ENCODE measurements around the gene PDZK1. TPM values are rescaled to one million over a fixed set of nuclear protein-coding genes. Genes with fewer than 3 reads are reported as not detected.

The PDZK1 gene
- total RNA-seq, 1 donor from 2014 or later: 1.7 TPM

GRCh38 chr1:145692785-145693443 lies 14.3 kb downstream of the PDZK1 start:
- H3K9me3 Mint-ChIP-seq (ENCODE audit: unreplicated experiment): peaks cover 4% of the 10 kb centered on the region
- peaks cover 5% of the 10 kb centered on the region for H3K36me3 Mint-ChIP-seq (ENCODE audit: unreplicated experiment)
- no peak for DNase-seq
- H3K4me1 Mint-ChIP-seq (ENCODE audit: low read depth, unreplicated experiment): peaks cover 3% of the 10 kb centered on the region
- H3K4me3 Mint-ChIP-seq (ENCODE audit: unreplicated experiment): no peak overlapping the region
- TF ChIP-seq, protein P1, sequence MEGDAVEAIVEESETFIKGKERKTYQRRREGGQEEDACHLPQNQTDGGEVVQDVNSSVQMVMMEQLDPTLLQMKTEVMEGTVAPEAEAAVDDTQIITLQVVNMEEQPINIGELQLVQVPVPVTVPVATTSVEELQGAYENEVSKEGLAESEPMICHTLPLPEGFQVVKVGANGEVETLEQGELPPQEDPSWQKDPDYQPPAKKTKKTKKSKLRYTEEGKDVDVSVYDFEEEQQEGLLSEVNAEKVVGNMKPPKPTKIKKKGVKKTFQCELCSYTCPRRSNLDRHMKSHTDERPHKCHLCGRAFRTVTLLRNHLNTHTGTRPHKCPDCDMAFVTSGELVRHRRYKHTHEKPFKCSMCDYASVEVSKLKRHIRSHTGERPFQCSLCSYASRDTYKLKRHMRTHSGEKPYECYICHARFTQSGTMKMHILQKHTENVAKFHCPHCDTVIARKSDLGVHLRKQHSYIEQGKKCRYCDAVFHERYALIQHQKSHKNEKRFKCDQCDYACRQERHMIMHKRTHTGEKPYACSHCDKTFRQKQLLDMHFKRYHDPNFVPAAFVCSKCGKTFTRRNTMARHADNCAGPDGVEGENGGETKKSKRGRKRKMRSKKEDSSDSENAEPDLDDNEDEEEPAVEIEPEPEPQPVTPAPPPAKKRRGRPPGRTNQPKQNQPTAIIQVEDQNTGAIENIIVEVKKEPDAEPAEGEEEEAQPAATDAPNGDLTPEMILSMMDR (IDR thresholded peaks at IDR 0.05; ENCODE audit: partially characterized antibody, unreplicated experiment): no peak
- H3K27me3 Mint-ChIP-seq (ENCODE audit: unreplicated experiment): peaks cover 10% of the 10 kb centered on the region
- H3K27ac Mint-ChIP-seq (ENCODE audit: unreplicated experiment): no peak overlapping the region

GRCh38 chr1:145690587-145691558 lies 16.3 kb downstream of the PDZK1 start:
- Mint-ChIP-seq H3K36me3 (ENCODE audit: unreplicated experiment) (peaks cover 5% of the 10 kb centered on the region), H3K27ac (ENCODE audit: unreplicated experiment) (no peak overlapping the region), H3K27me3 (ENCODE audit: unreplicated experiment) (peaks cover 6% of the 10 kb centered on the region), H3K9me3 (ENCODE audit: unreplicated experiment) (peaks cover 4% of the 10 kb centered on the region), H3K4me1 (ENCODE audit: low read depth, unreplicated experiment) (peaks cover 2% of the 10 kb centered on the region), H3K4me3 (ENCODE audit: unreplicated experiment) (no peak overlapping the region)
- DNase-seq: no peak
- TF ChIP-seq, protein P1 (IDR thresholded peaks at IDR 0.05; ENCODE audit: partially characterized antibody, unreplicated experiment): no peak

- peaks cover 4% of the 10 kb centered on the region for H3K9me3 Mint-ChIP-seq (ENCODE audit: unreplicated experiment)
- TF ChIP-seq, protein P1 (IDR thresholded peaks at IDR 0.05; ENCODE audit: partially characterized antibody, unreplicated experiment): no peak
- H3K4me1 Mint-ChIP-seq (ENCODE audit: low read depth, unreplicated experiment): peaks cover 1% of the 10 kb centered on the region
- no peak overlapping the region for H3K4me3 Mint-ChIP-seq (ENCODE audit: unreplicated experiment)
- H3K27ac Mint-ChIP-seq (ENCODE audit: unreplicated experiment): no peak overlapping the region
- DNase-seq: no peak
- H3K36me3 Mint-ChIP-seq (ENCODE audit: unreplicated experiment): peaks cover 5% of the 10 kb centered on the region
- H3K27me3 Mint-ChIP-seq (ENCODE audit: unreplicated experiment): peaks cover 4% of the 10 kb centered on the region
Observed at GRCh38 chr1:145689922-145690321, 17.2 kb downstream of the PDZK1 start.

DNA sequence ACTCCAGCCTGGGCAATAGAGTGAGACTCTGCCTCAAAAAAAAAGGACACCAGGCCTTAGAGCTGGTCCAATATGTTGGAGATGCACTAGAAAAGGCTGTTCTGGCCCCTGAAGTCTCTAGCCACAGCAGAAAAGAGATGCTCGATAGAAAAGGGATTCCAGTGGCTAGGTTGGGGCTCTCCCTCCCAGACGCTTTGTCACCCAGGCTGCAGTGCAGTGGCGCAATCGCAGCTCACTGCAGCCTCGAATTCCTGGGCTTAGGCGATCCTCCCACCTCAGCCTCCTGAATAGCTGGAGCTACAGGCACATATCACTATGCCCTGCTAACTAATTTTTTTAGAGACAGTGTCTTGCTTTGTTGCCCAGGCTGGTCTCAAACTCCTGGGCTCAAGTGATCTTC lies 18.2 kb downstream of the PDZK1 start:
- H3K27me3 Mint-ChIP-seq (ENCODE audit: unreplicated experiment): peaks cover 4% of the 10 kb centered on the region
- H3K4me3 Mint-ChIP-seq (ENCODE audit: unreplicated experiment): no peak overlapping the region
- no peak overlapping the region for H3K27ac Mint-ChIP-seq (ENCODE audit: unreplicated experiment)
- peaks cover 4% of the 10 kb centered on the region for H3K9me3 Mint-ChIP-seq (ENCODE audit: unreplicated experiment)
- no peak for DNase-seq
- peaks cover 5% of the 10 kb centered on the region for H3K36me3 Mint-ChIP-seq (ENCODE audit: unreplicated experiment)
- peaks cover 1% of the 10 kb centered on the region for H3K4me1 Mint-ChIP-seq (ENCODE audit: low read depth, unreplicated experiment)
- TF ChIP-seq, protein P1 (IDR thresholded peaks at IDR 0.05; ENCODE audit: partially characterized antibody, unreplicated experiment): no peak
